ENCODE measurements around the gene CDKN2AIP.
"Not testable (repeated sequence)": the region's sequence is repeated elsewhere in the genome, so short reads cannot be mapped to it uniquely, and the experiment has no call there.

The CDKN2AIP gene

GRCh38 chr4:183429489-183429888 is 14.9 kb upstream of the CDKN2AIP start:
- DNase-seq (ENCODE audit: low read depth) = no peak
- no peak for TF ChIP-seq CTCF (IDR thresholded peaks at IDR 0.05; ENCODE audit: control insufficient read depth, extremely low read depth, insufficient read depth)

GRCh38 chr4:183430317-183430993 is 14.0 kb upstream of the CDKN2AIP start:
- TF ChIP-seq CTCF (IDR thresholded peaks at IDR 0.05; ENCODE audit: control insufficient read depth, extremely low read depth, insufficient read depth) = no peak
- H3K4me3 ChIP-seq (ENCODE audit: low read depth, low read length) = no peak overlapping the region
- DNase-seq (ENCODE audit: low read depth) = no peak

More at GRCh38 chr4:183429489-183429888, 14.9 kb upstream of the CDKN2AIP start:
- H3K4me3 ChIP-seq (ENCODE audit: low read depth, low read length) = no peak overlapping the region

GRCh38 chr4:183430994-183431347 is 13.5 kb upstream of the CDKN2AIP start:
- no peak for DNase-seq (ENCODE audit: low read depth)
- TF ChIP-seq CTCF (IDR thresholded peaks at IDR 0.05; ENCODE audit: control insufficient read depth, extremely low read depth, insufficient read depth) = no peak

GRCh38 chr4:183431614-183432013 is 12.8 kb upstream of the CDKN2AIP start:
- no peak for DNase-seq (ENCODE audit: low read depth)
- TF ChIP-seq CTCF (IDR thresholded peaks at IDR 0.05; ENCODE audit: control insufficient read depth, extremely low read depth, insufficient read depth) = no peak
- no peak overlapping the region for H3K4me3 ChIP-seq (ENCODE audit: low read depth, low read length)

More at GRCh38 chr4:183430994-183431347, 13.5 kb upstream of the CDKN2AIP start:
- no peak overlapping the region for H3K4me3 ChIP-seq (ENCODE audit: low read depth, low read length)

GRCh38 chr4:183433183-183433582 is 11.3 kb upstream of the CDKN2AIP start:
- DNase-seq (ENCODE audit: low read depth); H3K4me3 ChIP-seq (ENCODE audit: low read depth, low read length): not testable (repeated sequence)

GRCh38 chr4:183434264-183434663 is 10.2 kb upstream of the CDKN2AIP start:
- no peak for TF ChIP-seq CTCF (IDR thresholded peaks at IDR 0.05; ENCODE audit: control insufficient read depth, extremely low read depth, insufficient read depth)
- no peak for DNase-seq (ENCODE audit: low read depth)
- no peak overlapping the region for H3K4me3 ChIP-seq (ENCODE audit: low read depth, low read length)

GRCh38 chr4:183434666-183435190 is 9.7 kb upstream of the CDKN2AIP start:
- DNase-seq (ENCODE audit: low read depth) = no peak
- H3K4me3 ChIP-seq (ENCODE audit: low read depth, low read length) = no peak overlapping the region
- no peak for TF ChIP-seq CTCF (IDR thresholded peaks at IDR 0.05; ENCODE audit: control insufficient read depth, extremely low read depth, insufficient read depth)
